Vagina (tissue), 2 donors: Measurements from ENCODE around the gene PTPRG.

Source experiments
- POLR2A ChIP-seq, 2 donors: fragments of 450-650 bp; IDR thresholded peaks; one replicate each; pipeline ENCODE4 v1.6.1; 2017; ENCODE audit warnings: antibody characterized with exemption in 2 of 2, mild to moderate bottlenecking in 2 of 2, moderate library complexity in 2 of 2
- POLR2AphosphoS5 ChIP-seq, 2 donors: sonication (generic); formaldehyde crosslinking; IDR thresholded peaks; one replicate each; pipeline ENCODE4 v1.9.0; 2017; ENCODE audit warnings: antibody characterized with exemption in 2 of 2, mild to moderate bottlenecking in 2 of 2, low read depth in 1 of 2; ENCODE audit not compliant: insufficient read depth in 1 of 2
- TF ChIP-seq, protein P1 (sequence below), 3 experiments: fragments of 450-650 bp in 2 of 3; fragments of 200-600 bp in 1 of 3; sonication (generic) in 1 of 3; IDR thresholded peaks; one replicate each; pipeline ENCODE4 v1.5.1; 2017 to 2019; ENCODE audit warnings: antibody characterized with exemption in 3 of 3, mild to moderate bottlenecking in 2 of 3, moderate library complexity in 2 of 3

DNA sequence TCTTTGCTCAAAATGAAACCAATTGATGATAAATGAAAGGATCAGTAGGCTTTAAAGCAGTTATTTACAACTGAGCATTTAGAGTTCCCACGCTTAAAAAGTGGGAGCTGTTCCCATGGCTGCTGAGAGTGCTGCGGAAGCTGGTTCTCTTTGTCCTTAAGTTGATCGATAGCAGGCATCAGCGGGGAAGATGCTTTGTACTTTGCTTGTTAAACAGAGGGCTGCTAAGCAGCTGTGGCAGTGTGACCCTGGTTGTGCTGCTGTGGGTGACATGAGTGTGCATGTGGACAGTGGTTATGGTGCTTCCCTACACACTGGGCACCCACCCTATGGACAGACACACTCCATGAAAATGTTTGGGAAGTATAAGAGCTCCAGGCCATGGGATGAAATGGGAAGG is 96.3 kb downstream of the PTPRG start:
- TF ChIP-seq, protein P1, sequence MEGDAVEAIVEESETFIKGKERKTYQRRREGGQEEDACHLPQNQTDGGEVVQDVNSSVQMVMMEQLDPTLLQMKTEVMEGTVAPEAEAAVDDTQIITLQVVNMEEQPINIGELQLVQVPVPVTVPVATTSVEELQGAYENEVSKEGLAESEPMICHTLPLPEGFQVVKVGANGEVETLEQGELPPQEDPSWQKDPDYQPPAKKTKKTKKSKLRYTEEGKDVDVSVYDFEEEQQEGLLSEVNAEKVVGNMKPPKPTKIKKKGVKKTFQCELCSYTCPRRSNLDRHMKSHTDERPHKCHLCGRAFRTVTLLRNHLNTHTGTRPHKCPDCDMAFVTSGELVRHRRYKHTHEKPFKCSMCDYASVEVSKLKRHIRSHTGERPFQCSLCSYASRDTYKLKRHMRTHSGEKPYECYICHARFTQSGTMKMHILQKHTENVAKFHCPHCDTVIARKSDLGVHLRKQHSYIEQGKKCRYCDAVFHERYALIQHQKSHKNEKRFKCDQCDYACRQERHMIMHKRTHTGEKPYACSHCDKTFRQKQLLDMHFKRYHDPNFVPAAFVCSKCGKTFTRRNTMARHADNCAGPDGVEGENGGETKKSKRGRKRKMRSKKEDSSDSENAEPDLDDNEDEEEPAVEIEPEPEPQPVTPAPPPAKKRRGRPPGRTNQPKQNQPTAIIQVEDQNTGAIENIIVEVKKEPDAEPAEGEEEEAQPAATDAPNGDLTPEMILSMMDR (IDR thresholded peaks at IDR 0.05) = no peak
- no peak for TF ChIP-seq POLR2AphosphoS5 (IDR thresholded peaks at IDR 0.05; ENCODE audit: insufficient read depth in 1 of 2, low read depth in 1 of 2)
- no peak for TF ChIP-seq POLR2A (IDR thresholded peaks at IDR 0.05)
